GM19238 (cell line): ENCODE results near the gene TRIP12.
"Not testable (repeated sequence)": the region's sequence is repeated elsewhere in the genome, so short reads cannot be mapped to it uniquely, and the experiment has no call there.

Experiments used
- DNase-seq: peaks from one replicate; pipeline ENCODE4 v3.0.0; 2011; ENCODE audit warnings: low spot score; ENCODE audit not compliant: insufficient read length

Gene TRIP12

DNA sequence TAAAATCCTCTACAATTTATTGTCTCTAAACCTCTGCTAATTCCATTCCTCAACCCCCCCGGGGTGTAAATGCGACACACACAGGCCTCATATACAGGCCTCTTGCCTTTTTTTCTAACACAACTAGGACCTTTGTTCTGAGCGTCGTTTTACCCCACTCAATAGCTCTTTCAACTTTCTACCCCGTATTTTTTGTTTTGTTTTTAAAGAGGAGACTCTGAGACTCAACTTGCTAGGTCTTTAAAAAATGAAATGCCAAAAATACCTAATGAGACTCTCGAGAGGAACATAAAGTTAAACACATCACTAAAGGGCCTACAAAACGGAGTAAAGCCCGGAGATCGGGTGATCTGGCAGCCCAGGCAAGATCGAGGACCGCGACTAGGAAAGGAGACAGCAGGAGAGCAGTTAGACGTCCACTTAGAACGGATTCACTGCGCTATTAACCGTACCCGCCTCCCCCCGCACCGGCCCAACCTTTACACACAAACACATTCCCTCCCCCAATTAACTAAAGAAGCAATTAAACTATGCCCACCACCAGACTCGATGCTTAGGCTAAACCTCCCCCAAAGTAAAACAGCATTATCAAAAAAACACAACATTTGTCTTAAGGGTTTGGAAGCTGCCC lies 1.7 kb downstream of the TRIP12 start:
- no peak for DNase-seq

DNA sequence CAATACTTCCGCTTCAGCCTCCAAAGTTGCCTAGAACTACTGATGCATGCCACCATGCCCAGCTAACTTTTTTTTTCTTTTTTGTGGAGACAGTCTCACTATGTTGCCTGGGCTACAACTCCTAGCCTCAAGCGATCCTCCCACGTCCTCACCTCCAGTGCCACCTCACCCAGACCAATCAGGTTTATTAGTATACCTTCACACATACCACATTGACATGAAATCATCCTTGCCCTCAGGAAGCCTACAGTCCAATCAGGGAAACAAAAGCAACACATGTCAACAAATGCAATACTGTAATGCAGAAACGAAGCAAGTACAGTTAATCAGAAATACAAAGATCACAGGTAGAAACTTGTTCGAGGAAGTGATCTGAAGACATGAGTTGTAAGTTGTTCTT lies 4.0 kb downstream of the TRIP12 start:
- DNase-seq = no peak

DNA sequence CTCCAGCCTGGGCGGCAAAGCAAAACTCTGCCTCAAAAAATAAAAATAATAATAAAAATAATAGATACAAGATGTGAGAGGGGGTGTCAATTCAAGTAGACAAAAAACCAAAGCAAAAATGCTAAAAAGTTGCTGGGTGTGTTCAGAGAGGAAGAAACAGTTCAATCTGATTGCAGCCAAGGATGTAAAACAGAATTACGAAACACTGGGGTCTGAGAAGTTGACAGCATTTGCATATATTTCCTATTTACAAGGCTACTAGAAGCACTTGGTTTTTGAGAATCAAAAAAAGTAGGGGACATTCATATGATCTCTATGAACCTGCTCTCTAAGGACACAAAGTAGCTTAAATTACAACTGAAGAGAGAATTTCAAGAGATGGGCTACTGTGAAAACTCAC lies 7.6 kb downstream of the TRIP12 start:
- no peak for DNase-seq

DNA sequence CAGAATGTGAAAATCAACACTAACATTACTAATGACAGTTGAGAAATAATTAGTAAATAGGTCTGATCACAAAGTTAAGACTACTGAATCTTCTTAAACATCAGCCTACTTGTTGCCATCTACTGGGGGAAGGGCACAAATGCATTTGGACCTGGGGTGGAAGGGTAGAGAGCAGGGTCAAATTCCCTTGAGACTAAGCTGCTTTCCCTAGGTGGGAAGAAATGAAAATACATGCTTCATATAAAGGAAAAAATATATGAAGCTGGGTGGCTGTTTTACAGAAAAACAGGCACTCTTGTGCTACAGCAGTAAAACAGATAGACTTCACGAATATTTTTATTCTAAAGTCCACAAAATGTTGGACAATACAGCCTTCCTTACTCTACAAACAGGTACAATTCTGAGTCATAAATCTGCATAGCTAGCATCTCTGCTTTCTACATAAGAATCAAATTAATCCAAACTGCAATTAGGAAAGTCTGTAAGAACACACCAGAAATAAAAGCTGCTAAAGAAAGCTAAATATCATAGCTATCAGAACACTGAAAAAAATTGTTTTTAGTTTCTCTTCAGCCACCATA lies 10.9 kb downstream of the TRIP12 start:
- no peak for DNase-seq

DNA sequence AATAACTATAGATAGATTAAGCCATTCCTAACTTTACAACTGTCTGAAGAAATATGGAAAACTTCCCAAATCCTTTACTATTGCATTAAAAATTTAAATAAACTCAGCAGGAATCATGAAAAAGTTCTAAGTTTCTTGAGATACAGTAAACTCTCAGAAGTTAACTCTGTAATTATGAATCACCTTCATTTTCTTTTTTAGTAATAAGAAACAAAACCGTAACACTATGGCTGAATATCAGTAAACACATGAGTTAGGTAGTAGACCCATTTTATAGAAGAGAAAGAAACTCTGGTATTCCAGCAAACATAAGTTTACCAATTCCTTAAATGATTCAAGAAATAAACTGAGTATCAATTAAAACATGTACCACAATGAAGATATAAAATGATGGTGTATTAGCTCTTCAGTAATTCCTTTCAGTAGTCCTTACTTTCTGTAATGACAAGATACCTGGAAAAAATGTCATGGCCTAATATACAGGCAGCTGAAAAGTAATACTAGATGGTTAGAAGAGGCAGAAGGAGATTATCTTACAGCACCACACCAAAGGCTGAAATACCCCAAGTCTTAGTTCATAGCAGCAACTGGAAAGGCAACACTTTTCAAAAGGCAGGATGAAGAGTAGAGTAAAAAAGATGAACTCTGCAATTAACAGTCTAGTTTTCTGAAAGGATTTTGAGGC lies 11.5 kb downstream of the TRIP12 start:
- no peak for DNase-seq

DNA sequence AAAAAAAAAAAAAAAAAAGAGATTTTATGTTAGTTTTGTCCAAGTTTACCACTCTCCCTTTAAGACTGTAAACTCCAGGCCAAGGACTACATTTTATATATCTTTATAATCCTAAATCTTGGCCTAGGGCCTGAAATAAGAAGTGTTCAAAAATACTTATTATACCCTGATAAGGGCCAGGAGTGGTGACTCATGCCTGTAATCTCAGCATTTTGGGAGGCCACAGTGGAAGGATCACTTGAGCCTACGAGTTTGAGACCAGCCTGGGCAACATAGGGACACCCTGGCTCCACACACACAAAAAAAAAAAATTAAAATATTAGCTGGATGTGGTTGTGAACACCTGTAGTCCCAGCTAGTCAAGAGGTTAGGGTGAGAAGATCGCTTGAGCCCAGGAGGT lies 12.7 kb downstream of the TRIP12 start:
- no peak for DNase-seq

DNA sequence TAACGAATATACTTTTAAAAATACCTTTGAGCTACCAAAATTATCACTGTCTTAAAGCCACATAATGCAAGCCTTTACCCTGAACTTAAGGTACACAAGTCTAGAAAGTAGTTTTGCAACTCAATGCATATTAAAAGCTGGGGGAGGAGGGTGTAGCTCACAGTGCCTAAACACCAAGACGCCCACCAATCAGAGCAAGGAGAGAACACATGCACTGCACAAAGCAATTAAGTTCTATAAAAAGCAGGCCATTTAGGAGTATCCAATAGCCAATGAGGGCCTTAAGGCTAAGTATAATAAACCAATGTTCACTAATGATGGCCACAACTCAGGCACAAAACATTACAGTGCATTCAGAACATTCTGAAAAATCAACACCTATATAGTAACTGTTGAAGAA lies 16.2 kb downstream of the TRIP12 start:
- DNase-seq = no peak

DNA sequence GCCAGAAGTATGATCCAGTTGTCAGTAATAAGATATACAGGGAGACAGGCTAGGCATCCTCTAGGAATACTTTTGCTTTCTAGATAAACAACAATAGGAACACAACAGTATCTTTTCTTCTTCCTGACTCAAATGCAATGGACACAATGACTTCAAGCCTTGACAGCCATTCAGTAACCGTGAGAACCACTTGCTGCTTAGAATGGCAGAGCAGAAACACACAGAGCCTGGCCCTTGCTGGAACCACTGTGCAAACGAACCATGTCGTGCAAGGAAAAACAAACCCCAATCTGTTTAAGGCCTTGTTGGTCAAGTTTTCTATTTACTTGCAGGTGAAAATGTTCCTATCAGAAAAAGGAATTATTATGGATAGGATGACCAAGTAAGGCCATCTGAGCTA lies 18.8 kb downstream of the TRIP12 start:
- no peak for DNase-seq

DNA sequence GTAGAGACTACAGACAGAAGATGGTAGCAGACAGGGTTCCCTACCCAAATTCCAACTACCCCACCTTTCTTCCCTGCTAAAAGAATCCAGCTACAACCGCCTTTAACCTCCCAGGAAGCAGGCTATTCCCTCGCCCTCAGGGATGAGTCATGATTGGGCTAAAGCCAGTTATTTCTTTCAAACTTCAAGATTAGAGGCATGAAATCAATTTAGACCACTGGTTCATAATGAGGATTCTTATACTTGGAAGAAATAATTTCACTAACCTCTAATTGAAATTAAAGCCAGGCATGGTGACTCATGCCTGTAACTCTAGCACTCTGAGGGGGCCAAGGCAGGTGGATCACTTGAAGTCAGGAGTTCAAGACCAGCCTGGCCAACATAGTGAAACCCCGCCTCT lies 20.0 kb downstream of the TRIP12 start:
- no peak for DNase-seq

DNA sequence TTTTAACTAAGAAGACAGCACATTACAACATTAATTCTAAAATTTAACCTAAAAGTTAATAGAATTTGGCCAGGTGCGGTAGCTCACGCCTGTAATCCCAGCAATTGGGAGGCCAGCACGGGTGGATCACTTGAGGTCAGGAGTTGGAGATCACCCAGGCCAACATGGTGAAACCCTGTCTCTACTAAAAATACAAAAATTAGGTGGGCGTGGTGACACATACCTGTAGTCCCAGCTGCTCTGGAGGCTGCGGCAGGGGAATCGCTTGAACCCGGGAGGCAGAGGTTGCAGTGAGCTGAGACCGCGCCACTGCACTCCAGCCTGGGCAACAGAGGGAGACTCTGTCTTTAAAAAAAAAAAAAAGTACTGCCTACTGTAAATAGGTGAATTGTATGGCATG lies 21.3 kb downstream of the TRIP12 start:
- not testable (repeated sequence) for DNase-seq

DNA sequence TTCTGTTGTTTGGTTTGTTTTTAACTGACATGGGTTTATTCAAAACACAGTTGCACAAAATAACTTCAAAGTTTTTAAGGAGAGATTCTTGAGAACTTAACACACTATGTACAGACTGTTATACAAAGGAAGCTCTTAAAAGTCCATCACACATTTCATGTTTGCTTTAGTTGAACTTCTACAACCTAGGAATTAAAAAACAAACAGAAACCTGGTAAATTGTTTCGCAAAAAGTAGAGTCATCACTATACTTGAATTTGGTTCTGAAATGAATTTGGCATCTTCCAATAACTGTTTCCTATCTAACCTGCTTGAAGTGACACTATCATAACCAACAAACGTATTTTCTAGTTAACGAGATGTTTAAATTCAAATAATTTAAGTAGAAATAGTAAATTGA lies 21.8 kb downstream of the TRIP12 start:
- DNase-seq = no peak

DNA sequence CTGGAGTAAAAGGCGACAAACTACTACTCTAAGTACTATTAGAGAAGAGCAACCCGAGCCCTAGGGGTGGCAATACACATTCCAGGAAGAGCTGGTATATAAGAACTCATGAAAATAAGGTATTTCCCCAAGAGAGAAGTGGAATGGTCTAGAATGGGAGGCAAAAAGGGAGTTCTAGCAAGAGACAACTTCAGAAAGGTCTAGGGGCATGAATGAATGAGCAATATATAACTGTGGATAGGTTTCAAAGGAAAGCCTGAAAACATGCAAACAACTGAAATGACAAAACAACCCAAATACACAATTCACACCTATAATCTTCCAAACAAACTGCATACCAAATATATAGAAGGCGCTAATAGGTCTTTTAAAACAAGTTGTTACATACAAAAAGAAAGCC lies 22.2 kb downstream of the TRIP12 start:
- no peak for DNase-seq

DNA sequence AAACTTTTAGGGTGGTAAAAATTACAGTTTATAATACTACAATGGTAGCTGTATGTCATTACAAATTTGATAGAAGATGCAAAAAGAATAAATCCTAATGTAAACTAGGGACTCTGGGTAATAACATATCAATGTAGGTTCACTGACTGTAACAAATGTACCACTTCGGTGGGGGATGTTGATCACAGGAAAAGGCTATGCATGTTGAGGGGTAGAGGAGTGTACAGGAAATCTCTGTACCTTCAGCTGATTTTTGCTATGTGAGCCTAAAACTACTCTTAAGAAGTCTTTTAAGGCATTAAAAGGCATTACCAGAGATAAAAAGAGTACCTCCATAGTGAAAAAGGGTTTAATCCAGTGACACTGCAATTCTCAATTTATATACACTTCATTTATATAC lies 25.0 kb downstream of the TRIP12 start:
- no peak for DNase-seq

DNA sequence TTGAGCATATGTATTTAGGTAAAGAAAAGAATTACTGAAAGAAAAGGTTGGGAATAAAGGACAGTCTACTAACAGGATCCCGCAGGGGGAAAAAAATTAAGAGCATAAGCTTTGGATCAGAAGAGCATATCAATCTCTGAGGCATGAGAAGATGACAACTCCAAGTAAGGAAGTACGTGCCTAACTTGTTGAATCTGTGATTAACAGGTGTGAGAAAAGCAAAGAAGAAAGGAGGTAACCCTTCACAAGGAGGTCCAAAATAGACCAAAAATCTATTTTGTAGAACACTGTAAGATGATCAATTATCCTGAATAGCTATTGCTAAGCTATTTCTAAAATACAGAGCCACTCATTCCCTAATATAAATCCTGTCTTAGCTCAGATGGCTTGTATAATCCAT lies 32.8 kb downstream of the TRIP12 start:
- no peak for DNase-seq

DNA sequence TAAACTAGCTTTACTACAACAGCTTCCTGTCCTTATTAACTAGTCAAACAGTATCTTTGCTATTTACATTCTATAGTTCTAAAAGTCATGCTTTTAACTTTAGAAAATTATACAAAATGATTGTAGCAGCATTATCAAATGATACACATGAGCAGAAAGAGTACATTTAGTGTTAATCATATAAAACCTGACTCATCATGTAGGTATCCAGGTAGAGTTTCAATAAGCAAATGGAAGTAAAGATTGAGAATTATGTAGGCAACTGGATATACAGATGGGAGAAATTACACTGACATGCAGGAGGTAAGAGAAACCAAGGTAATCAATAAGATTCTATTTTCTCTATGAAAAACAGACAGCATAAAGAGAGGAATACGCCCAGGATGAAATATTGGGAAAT lies 33.8 kb downstream of the TRIP12 start:
- DNase-seq = no peak

DNA sequence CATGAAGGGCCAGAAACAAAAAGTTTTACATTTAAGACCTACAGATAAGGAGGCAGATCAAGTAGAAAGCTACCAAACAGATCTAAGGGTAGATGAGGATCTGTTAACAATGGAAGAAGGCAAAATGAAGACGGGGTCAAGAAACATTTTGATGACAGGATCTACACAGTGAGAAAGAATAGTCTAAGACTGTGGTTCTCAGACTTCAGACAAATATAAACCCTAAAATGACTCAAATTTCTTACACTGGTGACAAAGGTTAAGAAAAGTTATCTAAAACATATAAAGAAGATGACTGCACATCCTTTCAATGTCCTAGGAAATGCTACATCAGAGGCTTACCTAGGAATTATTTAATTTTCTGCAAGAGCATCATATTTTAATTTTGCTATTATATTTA lies 34.4 kb downstream of the TRIP12 start:
- DNase-seq = no peak

DNA sequence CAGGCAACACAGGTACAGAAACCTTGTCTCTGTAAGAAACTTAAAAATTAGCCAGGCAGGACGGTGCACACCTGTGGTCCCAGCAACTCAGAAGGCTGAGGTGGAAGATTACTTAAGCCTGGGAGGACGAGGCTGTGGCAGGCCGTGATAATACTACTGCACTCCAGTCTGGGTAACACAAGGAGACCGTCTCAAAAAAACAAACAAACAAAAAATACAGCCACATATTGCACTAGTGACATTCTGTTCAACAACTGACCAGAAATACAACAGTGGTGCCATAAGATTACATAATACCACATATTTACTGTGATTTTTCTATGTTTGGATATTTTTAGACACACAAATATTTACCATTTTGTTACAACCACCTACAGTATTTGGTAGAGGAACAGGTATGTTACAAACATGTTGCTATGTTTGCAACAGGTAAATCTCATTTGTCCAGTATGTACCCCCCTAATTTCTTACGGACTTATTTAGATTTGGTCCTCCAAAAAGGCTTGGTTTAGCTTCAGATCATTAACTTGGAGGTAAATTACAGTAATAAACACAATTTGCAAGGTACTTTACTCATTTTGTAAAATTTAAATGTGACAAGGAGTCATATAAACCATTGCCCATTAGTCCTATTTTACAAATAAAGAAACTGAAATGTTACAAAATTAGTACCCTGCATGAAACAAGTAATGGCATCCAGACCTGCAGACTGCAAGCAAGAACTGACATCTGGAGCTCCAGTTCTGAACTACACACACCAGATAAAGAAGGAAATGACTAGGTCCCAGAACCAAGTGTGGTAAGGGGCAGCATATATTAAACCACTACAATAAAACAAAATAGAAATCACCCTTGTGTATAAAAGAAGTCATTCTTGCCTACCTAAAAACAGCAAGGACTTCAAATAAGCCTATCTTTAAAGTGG lies 36.8 kb downstream of the TRIP12 start:
- no peak for DNase-seq

DNA sequence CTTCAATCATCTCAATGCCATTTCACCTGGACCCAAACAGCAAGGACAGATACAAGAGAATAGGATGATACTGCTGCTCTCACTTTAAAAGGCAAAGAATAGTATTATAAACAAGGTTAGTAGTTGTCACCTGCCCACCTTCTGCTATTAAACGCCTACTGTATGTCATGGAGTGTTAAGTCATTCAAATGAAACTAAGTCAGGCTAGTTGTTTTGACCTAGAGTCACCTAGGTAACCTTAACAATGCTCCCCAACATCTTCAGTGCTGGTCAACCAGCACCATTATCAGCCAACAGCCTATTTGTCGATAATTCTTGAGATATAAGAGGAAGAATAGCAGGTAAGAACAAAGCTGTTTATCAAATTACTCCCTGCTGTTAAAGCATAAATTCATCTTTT lies 39.2 kb downstream of the TRIP12 start:
- DNase-seq = no peak

DNA sequence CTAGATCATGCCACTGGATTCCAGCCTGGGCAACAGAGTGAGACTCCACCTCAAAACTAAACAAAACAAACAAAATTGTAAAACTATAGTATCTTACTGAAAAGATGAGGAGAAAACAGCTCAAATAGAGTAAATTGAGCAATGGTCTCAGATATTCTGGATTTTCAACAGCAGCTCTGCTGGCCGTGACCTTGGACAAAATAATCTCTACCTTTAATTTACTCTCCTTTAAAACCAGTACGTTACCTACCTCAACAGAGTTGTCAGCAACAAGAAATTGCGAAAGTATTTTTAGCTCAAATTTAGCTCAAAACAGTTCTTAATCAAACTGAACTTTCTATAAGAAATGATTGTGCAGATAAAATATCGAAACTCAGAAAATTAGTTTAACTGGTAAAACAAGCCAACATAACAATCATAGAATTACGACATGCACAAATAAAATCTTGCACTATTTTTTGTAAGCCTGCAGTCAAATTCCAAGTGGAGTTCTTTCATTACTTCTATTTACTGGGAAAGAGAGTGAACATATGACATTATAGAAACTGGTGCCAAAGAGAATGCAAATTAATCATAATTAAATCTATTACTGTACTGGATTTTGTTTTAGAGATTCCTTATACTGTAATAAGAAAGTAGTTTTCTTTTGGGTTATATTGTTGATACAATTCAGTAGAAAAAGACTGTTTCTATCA lies 40.8 kb downstream of the TRIP12 start:
- no peak for DNase-seq

DNA sequence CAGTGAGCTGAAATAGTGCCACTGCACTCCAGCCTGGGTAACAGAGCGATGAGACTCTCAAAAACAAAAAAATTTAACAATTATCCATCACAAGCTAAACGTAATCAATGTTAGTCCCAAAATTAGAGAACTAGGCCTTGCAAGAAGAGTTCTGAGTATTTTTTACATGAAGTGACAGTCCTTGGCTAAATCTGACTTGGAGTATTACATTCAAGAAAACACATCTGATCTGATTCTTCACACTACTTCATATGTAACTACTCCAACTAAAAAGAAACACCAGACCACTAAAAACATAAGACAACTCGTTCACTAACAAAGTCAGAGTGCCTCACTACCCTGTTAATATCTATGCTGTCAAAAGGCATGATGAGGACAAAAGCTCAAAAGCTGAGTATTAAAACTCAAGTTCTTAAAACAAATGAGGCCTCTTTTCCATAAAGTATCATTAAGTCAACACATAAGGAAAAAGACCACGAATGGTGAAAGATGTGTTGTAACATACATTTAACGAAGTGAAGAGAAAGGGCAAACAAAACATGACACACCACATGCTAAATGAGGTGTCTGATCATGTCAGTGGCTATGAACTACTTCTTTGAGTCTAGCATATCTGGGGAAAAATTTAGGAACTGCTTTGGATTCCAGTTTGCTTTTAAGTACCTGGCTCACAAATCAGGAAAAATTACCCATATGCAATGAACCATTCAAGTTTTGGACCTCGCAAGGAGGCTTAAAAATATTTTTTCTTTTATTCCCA lies 42.4 kb downstream of the TRIP12 start:
- DNase-seq = no peak

DNA sequence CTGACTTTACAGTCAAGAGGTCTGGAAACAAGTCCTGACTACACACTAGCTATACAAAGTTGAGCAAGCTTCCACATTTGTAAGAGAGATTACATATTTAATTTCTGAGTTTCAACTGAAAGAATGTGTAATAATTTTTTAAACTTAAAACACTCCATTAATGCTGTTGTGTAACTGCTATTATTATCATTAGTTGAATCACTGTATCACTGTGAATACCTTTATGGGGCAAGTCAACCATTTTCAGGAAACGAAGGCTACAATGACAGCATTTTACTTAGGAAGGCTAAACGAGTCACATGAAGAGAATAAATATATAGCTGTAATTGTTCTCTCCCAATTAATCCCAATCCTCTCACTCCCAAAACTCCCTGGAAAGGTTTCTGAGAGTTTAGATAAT lies 46.3 kb downstream of the TRIP12 start:
- no peak for DNase-seq
